Measurements from ENCODE around the gene BLNK. TPM values are rescaled to one million over a fixed set of nuclear protein-coding genes. Genes with fewer than 3 reads are reported as not detected.

Gene BLNK
- total RNA-seq, 5 donors from 2014 or later (not counting 1 experiment from before 2014, with no cell fraction given) = 1.3 to 8.2 (median 1.7) TPM

- Histone ChIP-seq H3K4me3 (ENCODE audit: control insufficient read depth in 1 of 2, extremely low read depth in 1 of 2, low read length in 1 of 2) (no peak overlapping the region), H3K9me3 (no peaks in the 10 kb centered on the region), H3K27ac (ENCODE audit: low read length) (no peak overlapping the region), H3K27me3 (replicated peaks in 1 of 2; ENCODE audit: control insufficient read depth in 2 of 2, extremely low read depth in 1 of 2, insufficient read depth in 2 of 2, low read length in 1 of 2) (peaks cover 0 to 2% of the 10 kb centered on the region in 2 experiments), H3K36me3 (ENCODE audit: control insufficient read depth in 2 of 2, extremely low read depth in 1 of 2, insufficient read depth in 1 of 2, low read length in 1 of 2) (no peaks in the 10 kb centered on the region), H3K4me1 (ENCODE audit: control insufficient read depth in 1 of 2, extremely low read depth in 1 of 2, insufficient read depth in 2 of 2, low read length in 2 of 2) (peaks cover 0 to 4% of the 10 kb centered on the region in 2 experiments)
- H3K27me3 Mint-ChIP-seq = peaks cover 2 to 3% of the 10 kb centered on the region in 2 donors
- 100% methylated on average over 1 of the region's 2 CpGs for WGBS (ENCODE audit: insufficient coverage)
- no peak for ATAC-seq (replicated peaks in 1 of 4)
- no peak overlapping the region for H3K27ac Mint-ChIP-seq
- no peak overlapping the region for H3K4me3 Mint-ChIP-seq
- peaks cover 13 to 14% (median 13%) of the 10 kb centered on the region in 3 donors for H3K4me1 Mint-ChIP-seq
- DNase-seq = no peak
- H3K36me3 Mint-ChIP-seq = no peaks in the 10 kb centered on the region
- H3K9me3 Mint-ChIP-seq = no peaks in the 10 kb centered on the region
- POLR2A ChIA-PET = no interaction called here
- CTCF ChIA-PET = no interaction called here
Observed at GRCh38 chr10:96283351-96283750, 12.0 kb upstream of the BLNK start.

GRCh38 chr10:96281444-96282029, 10.2 kb upstream of the BLNK start:
- CTCF ChIA-PET = no interaction called here
- WGBS (ENCODE audit: insufficient coverage) = 73% methylated on average over 2 of the region's 3 CpGs
- POLR2A ChIA-PET = interaction anchor here in 1 of 2 donors (0.7 kb wide), 1 partner anchor 18 kb away, joined by 3 read pairs; no protein-coding TSS in a partner anchor

GRCh38 chr10:96280859-96281258, 9.5 kb upstream of the BLNK start:
- 80% methylated on average over 1 of the region's 2 CpGs for WGBS (ENCODE audit: insufficient coverage)
- CTCF ChIA-PET = no interaction called here
- no peak for ATAC-seq (replicated peaks in 1 of 4)

More at GRCh38 chr10:96281444-96282029, 10.2 kb upstream of the BLNK start:
- H3K27ac ChIP-seq (ENCODE audit: low read length) = no peak overlapping the region
- H3K36me3 ChIP-seq (ENCODE audit: control insufficient read depth in 2 of 2, extremely low read depth in 1 of 2, insufficient read depth in 1 of 2, low read length in 1 of 2) = no peaks in the 10 kb centered on the region
- H3K27me3 ChIP-seq (replicated peaks in 1 of 2; ENCODE audit: control insufficient read depth in 2 of 2, extremely low read depth in 1 of 2, insufficient read depth in 2 of 2, low read length in 1 of 2) = peaks cover 0 to 2% of the 10 kb centered on the region in 2 experiments
- Mint-ChIP-seq H3K9me3 (no peaks in the 10 kb centered on the region), H3K4me1 (peaks cover 0 to 3% (median 0%) of the 10 kb centered on the region in 3 donors), H3K36me3 (no peaks in the 10 kb centered on the region), H3K27ac (no peak overlapping the region), H3K4me3 (no peak overlapping the region), H3K27me3 (peaks cover 3 to 9% of the 10 kb centered on the region in 2 donors)
- no peak overlapping the region for H3K4me3 ChIP-seq (ENCODE audit: control insufficient read depth in 1 of 2, extremely low read depth in 1 of 2, low read length in 1 of 2)
- no peaks in the 10 kb centered on the region for H3K9me3 ChIP-seq
- H3K4me1 ChIP-seq (ENCODE audit: control insufficient read depth in 1 of 2, extremely low read depth in 1 of 2, insufficient read depth in 2 of 2, low read length in 2 of 2) = no peaks in the 10 kb centered on the region
- DNase-seq = no peak
- no peak for ATAC-seq (replicated peaks in 1 of 4)

GRCh38 chr10:96279191-96279641, 7.8 kb upstream of the BLNK start:
- H3K27ac Mint-ChIP-seq = no peak overlapping the region
- H3K9me3 Mint-ChIP-seq = no peaks in the 10 kb centered on the region
- no peak overlapping the region for H3K27ac ChIP-seq (ENCODE audit: low read length)
- ATAC-seq (replicated peaks in 1 of 4) (no peak), DNase-seq (no peak)
- peaks cover 0 to 4% (median 0%) of the 10 kb centered on the region in 3 donors for H3K4me1 Mint-ChIP-seq
- H3K4me1 ChIP-seq (ENCODE audit: control insufficient read depth in 1 of 2, extremely low read depth in 1 of 2, insufficient read depth in 2 of 2, low read length in 2 of 2) = no peaks in the 10 kb centered on the region
- H3K36me3 Mint-ChIP-seq = no peaks in the 10 kb centered on the region
- H3K9me3 ChIP-seq = no peaks in the 10 kb centered on the region
- CTCF ChIA-PET = interaction anchor here in 1 of 2 donors (0.6 kb wide), 1 partner anchor 51 kb away, joined by 4 read pairs; no protein-coding TSS in a partner anchor
- peaks cover 3 to 12% of the 10 kb centered on the region in 2 donors for H3K27me3 Mint-ChIP-seq
- H3K36me3 ChIP-seq (ENCODE audit: control insufficient read depth in 2 of 2, extremely low read depth in 1 of 2, insufficient read depth in 1 of 2, low read length in 1 of 2) = no peaks in the 10 kb centered on the region
- POLR2A ChIA-PET = no interaction called here
- H3K4me3 ChIP-seq (ENCODE audit: control insufficient read depth in 1 of 2, extremely low read depth in 1 of 2, low read length in 1 of 2) = no peak overlapping the region
- H3K4me3 Mint-ChIP-seq = no peak overlapping the region
- 96% methylated on average over 3 of the region's 3 CpGs for WGBS (ENCODE audit: insufficient coverage)
- peaks cover 0 to 2% of the 10 kb centered on the region in 2 experiments for H3K27me3 ChIP-seq (replicated peaks in 1 of 2; ENCODE audit: control insufficient read depth in 2 of 2, extremely low read depth in 1 of 2, insufficient read depth in 2 of 2, low read length in 1 of 2)

More at GRCh38 chr10:96280859-96281258, 9.5 kb upstream of the BLNK start:
- Histone ChIP-seq H3K9me3 (no peaks in the 10 kb centered on the region), H3K4me1 (ENCODE audit: control insufficient read depth in 1 of 2, extremely low read depth in 1 of 2, insufficient read depth in 2 of 2, low read length in 2 of 2) (no peaks in the 10 kb centered on the region), H3K36me3 (ENCODE audit: control insufficient read depth in 2 of 2, extremely low read depth in 1 of 2, insufficient read depth in 1 of 2, low read length in 1 of 2) (no peaks in the 10 kb centered on the region), H3K4me3 (ENCODE audit: control insufficient read depth in 1 of 2, extremely low read depth in 1 of 2, low read length in 1 of 2) (no peak overlapping the region), H3K27me3 (replicated peaks in 1 of 2; ENCODE audit: control insufficient read depth in 2 of 2, extremely low read depth in 1 of 2, insufficient read depth in 2 of 2, low read length in 1 of 2) (peaks cover 0 to 2% of the 10 kb centered on the region in 2 experiments), H3K27ac (ENCODE audit: low read length) (no peak overlapping the region)
- Mint-ChIP-seq H3K9me3 (no peaks in the 10 kb centered on the region), H3K27me3 (peaks cover 3 to 12% of the 10 kb centered on the region in 2 donors), H3K27ac (no peak overlapping the region), H3K4me1 (peaks cover 0 to 4% (median 0%) of the 10 kb centered on the region in 3 donors), H3K4me3 (no peak overlapping the region), H3K36me3 (no peaks in the 10 kb centered on the region)
- POLR2A ChIA-PET = interaction anchor here in 1 of 2 donors (0.7 kb wide), 1 partner anchor 18 kb away, joined by 3 read pairs; no protein-coding TSS in a partner anchor
- DNase-seq = no peak

GRCh38 chr10:96276831-96277230, 5.5 kb upstream of the BLNK start:
- ATAC-seq (replicated peaks in 1 of 4) (no peak), DNase-seq (no peak)
- Mint-ChIP-seq H3K4me3 (no peak overlapping the region), H3K4me1 (peaks cover 0 to 4% (median 0%) of the 10 kb centered on the region in 3 donors), H3K36me3 (no peaks in the 10 kb centered on the region), H3K27ac (no peak overlapping the region), H3K9me3 (no peaks in the 10 kb centered on the region), H3K27me3 (peaks cover 3 to 14% of the 10 kb centered on the region in 2 donors)
- H3K36me3 ChIP-seq (ENCODE audit: control insufficient read depth in 2 of 2, extremely low read depth in 1 of 2, insufficient read depth in 1 of 2, low read length in 1 of 2) = no peaks in the 10 kb centered on the region
- H3K9me3 ChIP-seq = no peaks in the 10 kb centered on the region
- no peak overlapping the region for H3K27ac ChIP-seq (ENCODE audit: low read length)
- 80% methylated on average over 1 of the region's 1 CpG for WGBS (ENCODE audit: insufficient coverage)
- peaks cover 0 to 2% of the 10 kb centered on the region in 2 experiments for H3K27me3 ChIP-seq (replicated peaks in 1 of 2; ENCODE audit: control insufficient read depth in 2 of 2, extremely low read depth in 1 of 2, insufficient read depth in 2 of 2, low read length in 1 of 2)
- H3K4me1 ChIP-seq (ENCODE audit: control insufficient read depth in 1 of 2, extremely low read depth in 1 of 2, insufficient read depth in 2 of 2, low read length in 2 of 2) = no peaks in the 10 kb centered on the region
- no peak overlapping the region for H3K4me3 ChIP-seq (ENCODE audit: control insufficient read depth in 1 of 2, extremely low read depth in 1 of 2, low read length in 1 of 2)
- POLR2A ChIA-PET = no interaction called here
- CTCF ChIA-PET = no interaction called here

GRCh38 chr10:96276426-96276825, 5.1 kb upstream of the BLNK start:
- DNase-seq (no peak), ATAC-seq (replicated peaks in 1 of 4) (no peak)
- no peaks in the 10 kb centered on the region for H3K36me3 ChIP-seq (ENCODE audit: control insufficient read depth in 2 of 2, extremely low read depth in 1 of 2, insufficient read depth in 1 of 2, low read length in 1 of 2)
- Mint-ChIP-seq H3K9me3 (no peaks in the 10 kb centered on the region), H3K4me3 (no peak overlapping the region), H3K27me3 (peaks cover 3 to 14% of the 10 kb centered on the region in 2 donors), H3K27ac (no peak overlapping the region), H3K4me1 (peaks cover 0 to 4% (median 0%) of the 10 kb centered on the region in 3 donors), H3K36me3 (no peaks in the 10 kb centered on the region)
- H3K27me3 ChIP-seq (replicated peaks in 1 of 2; ENCODE audit: control insufficient read depth in 2 of 2, extremely low read depth in 1 of 2, insufficient read depth in 2 of 2, low read length in 1 of 2) = peaks cover 0 to 2% of the 10 kb centered on the region in 2 experiments
- H3K9me3 ChIP-seq = no peaks in the 10 kb centered on the region
- no peak overlapping the region for H3K4me3 ChIP-seq (ENCODE audit: control insufficient read depth in 1 of 2, extremely low read depth in 1 of 2, low read length in 1 of 2)
- ChIA-PET POLR2A (no interaction called here), CTCF (no interaction called here)
- no peak overlapping the region for H3K27ac ChIP-seq (ENCODE audit: low read length)
- no peaks in the 10 kb centered on the region for H3K4me1 ChIP-seq (ENCODE audit: control insufficient read depth in 1 of 2, extremely low read depth in 1 of 2, insufficient read depth in 2 of 2, low read length in 2 of 2)
- 92% methylated on average over 6 of the region's 6 CpGs for WGBS (ENCODE audit: insufficient coverage)
